T-cell (primary cell): ENCODE results near the gene TIMM44. TPM values are rescaled to one million over a fixed set of nuclear protein-coding genes. Genes with fewer than 3 reads are reported as not detected.

ENCODE experiments used
- total RNA-seq, 35 experiments: library from RNA in 6 of 35; stranded (reverse) in 6 of 35; fragments of 120-200 nt in 1 of 35; gene quantifications; one replicate each; pipeline versions ENCODE4 v1.2.1 to v1.2.4 and lab custom pipeline; 2013 to 2026

TIMM44 gene
- total RNA-seq, 5 donors from 2014 or later (not counting 1 experiment from before 2014, with no cell fraction given), result 72.7 to 99.4 (median 90.3) TPM

Other genes starting within 250 kb of the TIMM44 start
- gene FCER2, start 241.5 kb downstream of the TIMM44 start, total RNA-seq, result 1 to 10 TPM in 3 of 5 donors, under 1 TPM in 2; 0.90 to 2.5 (median 1.2) TPM
- not detected for gene CLEC4G, start 211.6 kb downstream of the TIMM44 start, total RNA-seq
- gene CD209, start 196.1 kb downstream of the TIMM44 start, total RNA-seq, result under 1 TPM in 1 of 5 donors, not detected in 4; 0.07 TPM
- gene CLEC4M, start 180.4 kb downstream of the TIMM44 start, total RNA-seq, result under 1 TPM in 2 of 5 donors, not detected in 3; 0.20 to 0.30 TPM
- 10 to 100 TPM in 4 of 5 donors, 1 to 10 TPM in 1; 9.6 to 15.1 (median 13.7) TPM for gene EVI5L, start 113.4 kb downstream of the TIMM44 start, total RNA-seq
- under 1 TPM; 0.28 to 0.85 (median 0.36) TPM for gene PRR36, start 69.3 kb downstream of the TIMM44 start, total RNA-seq
- gene LRRC8E, start 55.2 kb downstream of the TIMM44 start, total RNA-seq, result under 1 TPM in 1 of 5 donors, not detected in 4; 0.06 TPM
- gene MAP2K7, start 39.8 kb downstream of the TIMM44 start, total RNA-seq, result 10 to 100 TPM; 68.1 to 93.1 (median 73.5) TPM
- gene TGFBR3L, start 28.8 kb downstream of the TIMM44 start, total RNA-seq, result 1 to 10 TPM in 3 of 5 donors, under 1 TPM in 2; 0.76 to 4.5 (median 1.3) TPM
- gene SNAPC2, start 23.3 kb downstream of the TIMM44 start, total RNA-seq, result 10 to 100 TPM in 4 of 5 donors, 1 to 10 TPM in 1; 9.0 to 22.9 (median 18.6) TPM
- gene CTXN1, start 17.5 kb downstream of the TIMM44 start, total RNA-seq, result under 1 TPM in 4 of 5 donors, not detected in 1; 0.19 to 0.47 (median 0.30) TPM
- gene ELAVL1, start 62.0 kb upstream of the TIMM44 start, total RNA-seq, result 10 to 100 TPM; 33.6 to 62.1 (median 57.1) TPM
- 1 to 10 TPM in 1 of 5 donors, not detected in 4; 1.4 TPM for gene CCL25, start 109.1 kb upstream of the TIMM44 start, total RNA-seq
- under 1 TPM in 2 of 5 donors, not detected in 3; 0.03 TPM for gene FBN3, start 205.9 kb upstream of the TIMM44 start, total RNA-seq